GM12878 (cell line): ENCODE results near the gene ERN1. TPM values are rescaled to one million over a fixed set of nuclear protein-coding genes. Genes with fewer than 3 reads are reported as not detected.

Source experiments
- ATAC-seq: fragments of 200-7000 bp; cut with Tn5 transposase; 3 replicates; pipeline ENCODE4 v1.9.1; 2020; ENCODE audit warnings: mild to moderate bottlenecking, moderate library complexity
- BruUV-seq: library from RNA; stranded (reverse); fragments of 400-500 nt; replicated peaks from 2 replicates; lab custom pipeline; 2021; lab: Mats Ljungman, UMichigan
- CTCF ChIA-PET: fragments of 300-600 bp; sonication (Branson Sonifier 250); formaldehyde crosslinking; extraction: SDS; loops from one replicate; lab custom pipeline; 2021; ENCODE audit warnings: inconsistent platforms; lab: Yijun Ruan, JAX
- POLR2A ChIA-PET: fragments of 350-600 bp; formaldehyde crosslinking; extraction: SDS; loops from one replicate; lab custom pipeline; 2021; ENCODE audit warnings: inconsistent platforms; lab: Charles Lee
- RAD21 ChIA-PET: fragments of 300-600 bp; sonication (Branson Sonifier 250); formaldehyde crosslinking; loops from one replicate; lab custom pipeline; 2023; ENCODE audit warnings: antibody characterized with exemption; ENCODE audit not compliant: unreplicated experiment; lab: Charles Lee
- SMC1A ChIA-PET: fragments of 300-600 bp; sonication (Branson Sonifier 250); formaldehyde crosslinking; loops from one replicate; lab custom pipeline; 2023; ENCODE audit not compliant: unreplicated experiment, uncharacterized antibody; lab: Charles Lee
- DNase-seq: peaks from one replicate; pipeline ENCODE4 v3.0.0-alpha.2; 2011; ENCODE audit warnings: low read depth, low spot score
- FAIRE-seq: peaks from 3 replicates; lab custom pipeline; 2011; peaks lifted over from hg19 to GRCh38; lab: Jason Lieb, UNC
- H2AFZ ChIP-seq: 2 replicates; pipeline ENCODE4 v1.6.0; 2011; ENCODE audit warnings: low read depth, low read length, control low read depth; ENCODE audit not compliant: control insufficient read depth
- H3K27ac ChIP-seq: 2 replicates; pipeline ENCODE4 v1.5.1; 2011; ENCODE audit warnings: control low read depth; ENCODE audit not compliant: control insufficient read depth, insufficient read depth
- H3K27me3 ChIP-seq, 2 experiments: replicated peaks in 1 of 2; 2 replicates each; pipeline versions ENCODE4 v1.6.0 to v1.6.1; 2011; ENCODE audit warnings: low read length in 1 of 2; ENCODE audit not compliant: control insufficient read depth in 2 of 2, insufficient read depth in 2 of 2
- H3K36me3 ChIP-seq, 2 experiments: 2 replicates each; pipeline ENCODE4 v1.5.1; 2011; ENCODE audit warnings: low read length in 1 of 2; ENCODE audit not compliant: control insufficient read depth in 2 of 2, insufficient read depth in 2 of 2
- H3K4me1 ChIP-seq: 2 replicates; pipeline ENCODE4 v1.6.1; 2011; ENCODE audit warnings: mild to moderate bottlenecking, low read length, moderate library complexity, mixed read lengths; ENCODE audit not compliant: control insufficient read depth, insufficient read depth
- H3K4me2 ChIP-seq: 2 replicates; pipeline ENCODE4 v1.6.0; 2011; ENCODE audit warnings: control low read depth; ENCODE audit not compliant: control insufficient read depth, insufficient read depth
- H3K4me3 ChIP-seq: fragments of 200-600 bp; sonication (generic); 2 replicates; pipeline ENCODE4 v1.5.1; 2016
- H3K79me2 ChIP-seq: 2 replicates; pipeline ENCODE4 v1.6.0; 2011; ENCODE audit warnings: low read length; ENCODE audit not compliant: control insufficient read depth, insufficient read depth
- H3K9ac ChIP-seq: 2 replicates; pipeline ENCODE4 v1.8.0; 2011; ENCODE audit warnings: low read length, control low read depth, mixed read lengths; ENCODE audit not compliant: control insufficient read depth, insufficient read depth
- H3K9me3 ChIP-seq: replicated peaks from 3 replicates; pipeline ENCODE4 v1.5.1; 2011; ENCODE audit warnings: mild to moderate bottlenecking, low read length; ENCODE audit not compliant: control insufficient read depth, insufficient read depth
- H4K20me1 ChIP-seq: 2 replicates; pipeline ENCODE4 v1.6.0; 2011; ENCODE audit not compliant: control insufficient read depth, insufficient read depth
- ATF2 ChIP-seq: IDR thresholded peaks from 2 replicates; pipeline ENCODE4 v1.6.1; 2012; ENCODE audit warnings: low read length, inconsistent platforms
- BACH1 ChIP-seq: fragments of 450-650 bp; IDR thresholded peaks from 2 replicates; pipeline ENCODE4 v1.6.1; 2017; ENCODE audit warnings: mild to moderate bottlenecking, borderline replicate concordance
- CBX3 ChIP-seq: fragments of 200-600 bp; sonication (generic); IDR thresholded peaks from 2 replicates; pipeline ENCODE4 v1.6.1; 2016; ENCODE audit warnings: low read depth, borderline replicate concordance
- CBX5 ChIP-seq: sonication (generic); IDR thresholded peaks from 2 replicates; pipeline ENCODE4 v1.6.1; 2016; ENCODE audit warnings: low read depth, moderate library complexity, mild to moderate bottlenecking, inconsistent platforms
- CEBPZ ChIP-seq: fragments of 150-350 bp; IDR thresholded peaks from 2 replicates; pipeline ENCODE4 v1.6.1; 2016; ENCODE audit warnings: low read depth, low read length
- ELK1 ChIP-seq: IDR thresholded peaks from 2 replicates; pipeline ENCODE4 v1.6.1; 2012; ENCODE audit warnings: low read depth, low read length, improper control_type of control experiment
- IKZF1 ChIP-seq: fragments of 450-650 bp; conservative IDR thresholded peaks from 2 replicates; pipeline ENCODE4 v1.6.1; 2017; ENCODE audit warnings: antibody characterized with exemption, mild to moderate bottlenecking
- IKZF2 ChIP-seq, 2 experiments: fragments of 450-650 bp; IDR thresholded peaks; 2 replicates each; pipeline ENCODE4 v1.6.1; 2017; ENCODE audit warnings: mild to moderate bottlenecking in 2 of 2, moderate library complexity in 2 of 2
- IRF3 ChIP-seq: fragments of 450-650 bp; IDR thresholded peaks from 2 replicates; pipeline ENCODE4 v1.6.1; 2014; ENCODE audit warnings: mild to moderate bottlenecking
- MEF2B ChIP-seq: fragments of 450-650 bp; IDR thresholded peaks from 2 replicates; pipeline ENCODE4 v1.6.1; 2018; ENCODE audit warnings: mild to moderate bottlenecking, moderate library complexity; ENCODE audit not compliant: partially characterized antibody, poor library complexity, severe bottlenecking
- NR2C1 ChIP-seq: fragments of 450-650 bp; IDR thresholded peaks from 2 replicates; pipeline ENCODE4 v1.6.1; 2017; ENCODE audit warnings: antibody characterized with exemption, mild to moderate bottlenecking, moderate library complexity
- POLR2AphosphoS2 ChIP-seq: IDR thresholded peaks from 2 replicates; pipeline ENCODE4 v1.6.1; 2011; ENCODE audit warnings: low read depth, mild to moderate bottlenecking, low read length, improper control_type of control experiment, moderate library complexity
- RBBP5 ChIP-seq: fragments of 200-600 bp; sonication (generic); conservative IDR thresholded peaks from 2 replicates; pipeline ENCODE4 v1.6.1; 2016
- SP1 ChIP-seq: IDR thresholded peaks from one replicate; pipeline ENCODE4 v1.6.1; 2011; ENCODE audit warnings: low read depth, low read length
- STAT1 ChIP-seq: fragments of 450-650 bp; conservative IDR thresholded peaks from 2 replicates; pipeline ENCODE4 v1.6.1; 2014; ENCODE audit warnings: antibody characterized with exemption, mild to moderate bottlenecking
- TAF1 ChIP-seq: IDR thresholded peaks from 2 replicates; pipeline ENCODE4 v1.6.1; 2011; ENCODE audit warnings: mild to moderate bottlenecking, low read depth, low read length, borderline replicate concordance
- WGBS: methylation state at CpG from one replicate; pipeline ENCODE4 v1.1.6; 2016; ENCODE audit warnings: low lambda C conversion rate; ENCODE audit not compliant: insufficient replicate concordance, insufficient coverage; ENCODE audit errors: missing lambda C conversion rate; 5-methylcytosine and 5-hydroxymethylcytosine counted together
- in situ Hi-C: fragments of 300-500 bp; cut with MboI; formaldehyde crosslinking; loops from 9 replicates; pipeline ENCODE4 v1.14.3; 2018; ENCODE audit warnings: mixed read lengths
- intact Hi-C: fragments of 100-400 bp; cut with micrococcal nuclease; formaldehyde crosslinking; loops from one replicate; pipeline ENCODE4 v1.14.2; 2022; ENCODE audit not compliant: unreplicated experiment
- polyA plus RNA-seq, 11 experiments: library from polyadenylated mRNA; depleted of rRNA in 4 of 11; unstranded in 6 of 11; stranded (reverse) in 5 of 11; fragments of >200 nt; fragmentation: Nextera tagmentation in 4 of 11; fragmentation: Illumina TruSeq in 1 of 11; extraction: Ambion mirVana in 4 of 11; extraction: Trizol in 1 of 11; gene quantifications; 1 replicate in 1 of 11; 2 replicates in 10 of 11; pipeline versions ENCODE4 v1.2.1 to v1.2.3, GENCODE V29; 2011 to 2016; ENCODE audit warnings: inconsistent platforms in 2 of 11, missing spikeins in 2 of 11, low read depth in 1 of 11
- total RNA-seq, 4 experiments: library from RNA; depleted of rRNA in 3 of 4; stranded (reverse); fragments of >200 nt in 3 of 4; fragmentation: Illumina TruSeq in 1 of 4; extraction: Trizol in 1 of 4; gene quantifications; 2 replicates each; pipeline versions ENCODE4 v1.2.1 to v1.2.3, GENCODE V29; 2013 to 2021

ERN1 gene
- total and polyA plus RNA-seq, 10 of the 15 experiments (the other 5 are each of a cell fraction or from before 2014, with no cell fraction given) = 2.6 to 19.2 (median 7.6) TPM

- BruUV-seq = no TSS peak
- SMC1A ChIA-PET = interaction anchor here (0.8 kb wide), 1 partner anchor 76 kb away, joined by 3 read pairs; no protein-coding TSS in a partner anchor
- RAD21 ChIA-PET = interaction anchor here (0.5 kb wide), 1 partner anchor 295 kb away, joined by 3 read pairs; no protein-coding TSS in a partner anchor
- 58% methylated on average over 11 of the region's 11 CpGs for WGBS
- Histone ChIP-seq H3K4me1 (peaks cover 4% of the 10 kb centered on the region), H3K36me3 (no peaks in the 10 kb centered on the region), H3K4me2 (no peak overlapping the region), H2AFZ (no peak overlapping the region), H3K9me3 (no peaks in the 10 kb centered on the region), H3K9ac (no peak overlapping the region), H3K27ac (no peak overlapping the region), H3K27me3 (peaks cover 3 to 7% of the 10 kb centered on the region in 2 experiments), H3K4me3 (no peak overlapping the region), H4K20me1 (no peaks in the 10 kb centered on the region), H3K79me2 (no peaks in the 10 kb centered on the region)
- POLR2A ChIA-PET = interaction anchor here (0.6 kb wide), 1 partner anchor 34 kb away, joined by 3 read pairs; no protein-coding TSS in a partner anchor
- intact Hi-C loops (no loop called here), in situ Hi-C loops (no loop called here)
- TF ChIP-seq ELK1 (no peak), TAF1 (no peak), BACH1 (no peak), CEBPZ (no peak), NR2C1 (no peak), STAT1 (no peak), IKZF2 (IDR thresholded peaks at IDR 0.05) (no peak), IKZF1 (no peak), IRF3 (no peak), SP1 (no peak), ATF2 (no peak), POLR2AphosphoS2 (no peak), MEF2B (no peak), RBBP5 (no peak), CBX3 (no peak), CBX5 (no peak)
- no peak for FAIRE-seq
- no peak for DNase-seq
- CTCF ChIA-PET = interaction anchor here (0.8 to 1.8 kb wide), 4 partner anchors 17 to 76 kb away, joined by 3 to 6 read pairs (median 4); no protein-coding TSS in a partner anchor
- no peak for ATAC-seq
Measured at GRCh38 chr17:63996430-63997182, 133.3 kb downstream of the ERN1 start.
